ENCODE results near the gene CACFD1.
A peak's percentile ranks its signal among the peaks of the same experiment; 100 is the strongest.

Gene CACFD1

DNA sequence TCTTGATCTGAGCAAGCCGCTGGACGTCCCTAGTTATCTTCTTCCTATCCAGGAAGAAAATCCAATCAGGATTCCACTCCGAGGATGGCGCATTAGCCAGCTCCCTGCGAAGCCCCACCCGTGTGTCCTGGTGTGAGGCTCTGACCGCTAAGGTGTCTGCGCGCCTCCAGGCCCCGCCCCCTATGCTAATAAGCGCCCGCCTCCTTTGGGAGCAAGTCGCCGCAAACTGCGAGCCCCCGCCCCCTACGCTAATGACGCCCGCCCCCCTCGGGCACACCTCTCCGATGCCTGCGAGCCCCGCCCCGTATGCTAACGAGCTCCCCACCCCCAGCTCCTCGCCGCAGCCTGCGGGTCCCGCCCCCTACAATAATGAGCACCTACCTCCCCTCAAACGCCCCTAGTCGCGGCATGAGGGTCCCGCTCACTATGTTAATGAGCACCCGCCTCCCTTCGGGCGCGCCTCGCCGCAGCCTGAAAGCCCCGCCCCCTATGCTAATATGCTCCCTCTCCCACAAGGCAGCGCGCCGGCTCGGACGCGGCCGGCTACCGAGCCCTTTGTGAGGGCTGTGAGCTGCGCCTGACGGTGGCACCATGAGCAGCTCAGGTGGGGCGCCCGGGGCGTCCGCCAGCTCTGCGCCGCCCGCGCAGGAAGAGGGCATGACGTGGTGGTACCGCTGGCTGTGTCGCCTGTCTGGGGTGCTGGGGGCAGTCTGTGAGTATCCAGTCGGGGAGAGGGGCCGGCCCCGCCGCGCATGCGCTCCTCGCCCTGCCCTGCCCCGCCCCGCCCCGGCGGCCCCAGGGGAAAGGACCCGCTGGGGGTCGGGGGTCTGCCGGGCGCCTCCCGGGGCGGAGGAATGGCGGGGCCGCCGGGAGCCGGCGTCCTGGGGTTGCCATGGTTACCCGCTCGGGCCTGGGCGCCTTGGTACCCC, at the start of gene CACFD1:
TSS of gene CACFD1 (plus strand) at position 503 of the 929 bp plus-strand sequence. CDS start at position 592, 89 bp downstream.
- TF ChIP-seq TSHZ2 (CRISPR knock-in tag; IDR thresholded peaks at IDR 0.05): no peak
- no peak for TF ChIP-seq ZFP30 (CRISPR knock-in tag; IDR thresholded peaks at IDR 0.05)
- no peak for TF ChIP-seq TOX (CRISPR knock-in tag; IDR thresholded peaks at IDR 0.05; ENCODE audit: borderline replicate concordance)
- TF ChIP-seq GLIS3 (CRISPR knock-in tag; IDR thresholded peaks at IDR 0.05): no peak
- TF ChIP-seq ZNF565 (CRISPR knock-in tag; conservative IDR thresholded peaks at IDR 0.05; ENCODE audit: low read depth): no peak
- TF ChIP-seq, protein P1, sequence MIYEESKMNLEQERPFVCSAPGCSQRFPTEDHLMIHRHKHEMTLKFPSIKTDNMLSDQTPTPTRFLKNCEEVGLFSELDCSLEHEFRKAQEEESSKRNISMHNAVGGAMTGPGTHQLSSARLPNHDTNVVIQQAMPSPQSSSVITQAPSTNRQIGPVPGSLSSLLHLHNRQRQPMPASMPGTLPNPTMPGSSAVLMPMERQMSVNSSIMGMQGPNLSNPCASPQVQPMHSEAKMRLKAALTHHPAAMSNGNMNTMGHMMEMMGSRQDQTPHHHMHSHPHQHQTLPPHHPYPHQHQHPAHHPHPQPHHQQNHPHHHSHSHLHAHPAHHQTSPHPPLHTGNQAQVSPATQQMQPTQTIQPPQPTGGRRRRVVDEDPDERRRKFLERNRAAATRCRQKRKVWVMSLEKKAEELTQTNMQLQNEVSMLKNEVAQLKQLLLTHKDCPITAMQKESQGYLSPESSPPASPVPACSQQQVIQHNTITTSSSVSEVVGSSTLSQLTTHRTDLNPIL (CRISPR knock-in tag; IDR thresholded peaks at IDR 0.05; ENCODE audit: low read depth): no peak
- no peak for TF ChIP-seq ZNF8 (CRISPR knock-in tag; IDR thresholded peaks at IDR 0.05)
- no peak for TF ChIP-seq ZNF70 (CRISPR knock-in tag; IDR thresholded peaks at IDR 0.05)
- TF ChIP-seq CSDC2 (CRISPR knock-in tag; IDR thresholded peaks at IDR 0.05): no peak
- peak; percentile 92 for ATAC-seq

DNA sequence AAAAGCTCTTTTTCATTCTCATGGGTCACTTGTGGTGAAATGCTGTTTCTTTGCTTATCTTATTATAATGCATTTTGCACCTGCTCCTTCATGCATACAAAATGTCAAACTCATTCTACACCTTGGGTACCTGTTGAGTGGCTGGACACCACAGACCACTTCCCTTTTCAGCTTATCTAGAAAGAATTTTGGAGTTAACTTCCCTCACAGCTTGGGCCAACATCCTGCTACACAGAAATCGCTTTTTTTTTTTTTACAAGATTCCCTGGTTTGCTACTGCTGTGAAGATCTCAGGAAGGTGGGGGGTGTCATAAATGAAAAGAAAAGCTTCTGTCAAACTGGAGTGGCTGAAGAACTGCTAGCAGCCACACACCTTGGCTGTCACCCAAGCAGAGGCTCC, 44.6 kb upstream of the CACFD1 start:
- TF ChIP-seq, protein P1 (CRISPR knock-in tag; IDR thresholded peaks at IDR 0.05; ENCODE audit: low read depth): no peak
- no peak for TF ChIP-seq CSDC2 (CRISPR knock-in tag; IDR thresholded peaks at IDR 0.05)
- no peak for ATAC-seq

DNA sequence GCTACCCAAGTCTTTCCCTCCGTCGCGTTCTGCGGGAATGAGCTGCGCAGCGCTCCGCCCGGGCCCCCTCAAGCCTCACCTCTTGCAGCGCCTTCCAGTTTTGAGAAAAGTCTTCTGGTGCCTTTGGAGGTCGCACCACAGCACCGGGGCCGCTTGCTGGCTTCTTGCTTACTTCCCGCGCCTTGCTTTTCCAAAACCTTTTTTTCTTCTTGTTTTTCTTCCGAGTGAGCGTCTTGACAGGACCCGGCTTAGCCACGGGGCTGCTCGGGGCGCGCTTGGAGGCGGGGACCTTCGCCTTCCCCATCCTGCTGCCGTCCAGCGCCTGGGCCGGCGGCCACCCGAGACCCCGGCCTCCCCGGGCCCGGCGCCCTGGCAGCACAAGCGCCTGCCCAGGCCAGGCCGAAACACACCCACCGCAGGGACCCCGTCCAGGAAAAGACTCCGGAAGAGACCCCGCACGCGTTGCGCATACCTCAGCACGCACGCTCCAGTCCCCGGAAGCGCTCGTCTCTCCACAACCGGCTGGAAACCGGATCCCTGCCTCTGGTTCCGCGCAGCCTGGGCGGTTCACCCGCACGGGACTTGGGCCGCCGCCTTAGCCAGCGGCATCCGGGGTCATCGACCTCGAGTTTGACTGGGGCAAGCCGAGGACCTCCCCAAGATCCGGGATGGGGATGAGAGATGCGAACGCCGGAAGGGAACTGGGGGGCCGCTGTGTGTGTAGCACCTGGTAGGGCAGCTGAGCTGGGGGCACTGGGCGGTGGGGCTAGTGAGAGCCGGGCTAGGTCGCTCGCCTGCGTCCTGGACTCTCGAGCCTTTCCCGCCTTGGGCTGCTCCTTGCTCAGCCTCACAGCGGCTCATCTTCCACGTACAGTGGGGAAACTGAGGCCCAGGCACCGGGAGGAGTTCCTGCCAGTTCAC, 42.0 kb upstream of the CACFD1 start, which contains the start of gene REXO4:
TSS of gene REXO4 (minus strand) at position 470 of the 921 bp plus-strand sequence. CDS start at position 304, 166 bp downstream.
- ATAC-seq: peak; percentile 98
- TF ChIP-seq, protein P2, sequence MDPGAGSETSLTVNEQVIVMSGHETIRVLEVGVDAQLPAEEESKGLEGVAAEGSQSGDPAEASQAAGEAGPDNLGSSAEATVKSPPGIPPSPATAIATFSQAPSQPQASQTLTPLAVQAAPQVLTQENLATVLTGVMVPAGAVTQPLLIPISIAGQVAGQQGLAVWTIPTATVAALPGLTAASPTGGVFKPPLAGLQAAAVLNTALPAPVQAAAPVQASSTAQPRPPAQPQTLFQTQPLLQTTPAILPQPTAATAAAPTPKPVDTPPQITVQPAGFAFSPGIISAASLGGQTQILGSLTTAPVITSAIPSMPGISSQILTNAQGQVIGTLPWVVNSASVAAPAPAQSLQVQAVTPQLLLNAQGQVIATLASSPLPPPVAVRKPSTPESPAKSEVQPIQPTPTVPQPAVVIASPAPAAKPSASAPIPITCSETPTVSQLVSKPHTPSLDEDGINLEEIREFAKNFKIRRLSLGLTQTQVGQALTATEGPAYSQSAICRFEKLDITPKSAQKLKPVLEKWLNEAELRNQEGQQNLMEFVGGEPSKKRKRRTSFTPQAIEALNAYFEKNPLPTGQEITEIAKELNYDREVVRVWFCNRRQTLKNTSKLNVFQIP (CRISPR knock-in tag; IDR thresholded peaks at IDR 0.05; ENCODE audit: borderline replicate concordance, low read depth): peak; percentile 83; the same call in 1 of the 2 replicates
- TF ChIP-seq ZFP30 (CRISPR knock-in tag; IDR thresholded peaks at IDR 0.05): no peak

DNA sequence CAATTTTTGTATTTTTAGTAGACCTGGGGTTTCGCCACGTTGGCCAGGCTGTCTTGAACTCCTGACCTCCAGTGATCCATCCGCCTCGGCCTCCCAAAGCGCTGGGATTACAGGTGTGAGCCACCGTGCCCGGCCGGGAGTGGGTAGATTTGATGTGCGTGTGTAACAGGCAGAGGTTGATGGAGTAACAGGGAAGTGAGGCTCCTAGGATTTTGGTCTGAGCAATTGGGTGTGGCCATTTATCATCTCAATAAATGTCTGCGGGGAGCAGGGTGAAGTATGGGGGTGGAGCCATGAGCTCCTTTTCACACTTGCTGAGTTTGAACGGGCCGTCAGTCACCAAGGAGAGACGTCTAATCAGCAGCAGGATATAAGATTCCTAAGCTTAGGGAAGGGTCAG, 40.8 kb upstream of the CACFD1 start:
- no peak for ATAC-seq
- no peak for TF ChIP-seq BACH2 (CRISPR knock-in tag; IDR thresholded peaks at IDR 0.05; ENCODE audit: borderline replicate concordance)
- TF ChIP-seq, protein P2 (CRISPR knock-in tag; IDR thresholded peaks at IDR 0.05; ENCODE audit: borderline replicate concordance, low read depth): no peak
- no peak for TF ChIP-seq ZFP3 (CRISPR knock-in tag; IDR thresholded peaks at IDR 0.05)
- TF ChIP-seq, protein P1 (CRISPR knock-in tag; IDR thresholded peaks at IDR 0.05; ENCODE audit: low read depth): no peak
- no peak for TF ChIP-seq OSR1 (CRISPR knock-in tag; IDR thresholded peaks at IDR 0.05)
- no peak for TF ChIP-seq ZC3H10 (CRISPR knock-in tag; IDR thresholded peaks at IDR 0.05)
- TF ChIP-seq ZFP30 (CRISPR knock-in tag; IDR thresholded peaks at IDR 0.05): no peak
- TF ChIP-seq GLIS3 (CRISPR knock-in tag; IDR thresholded peaks at IDR 0.05): no peak
- TF ChIP-seq ZNF8 (CRISPR knock-in tag; IDR thresholded peaks at IDR 0.05): no peak
- TF ChIP-seq TSHZ2 (CRISPR knock-in tag; IDR thresholded peaks at IDR 0.05): no peak
- TF ChIP-seq ARNTL (CRISPR knock-in tag; IDR thresholded peaks at IDR 0.05; ENCODE audit: borderline replicate concordance, low read depth): no peak
- TF ChIP-seq SNAI2 (CRISPR knock-in tag; IDR thresholded peaks at IDR 0.05): no peak
- no peak for TF ChIP-seq PPARA (CRISPR knock-in tag; IDR thresholded peaks at IDR 0.05; ENCODE audit: borderline replicate concordance)
- no peak for TF ChIP-seq TCF4 (CRISPR knock-in tag; IDR thresholded peaks at IDR 0.05; ENCODE audit: borderline replicate concordance)
- TF ChIP-seq CSDC2 (CRISPR knock-in tag; IDR thresholded peaks at IDR 0.05): no peak
- TF ChIP-seq ZNF565 (CRISPR knock-in tag; conservative IDR thresholded peaks at IDR 0.05; ENCODE audit: low read depth): no peak

All from SK-N-SH treated with all-trans-retinoic acid at 6 μM for 48 hours (cell line).